Gastroesophageal sphincter (tissue), 3 donors: Measurements from ENCODE around the gene RAB6B.

ENCODE experiments used
- CTCF ChIP-seq, 4 experiments: fragments of 200-600 bp in 2 of 4; fragments of 450-650 bp in 2 of 4; sonication (generic) in 1 of 4; IDR thresholded peaks; one replicate each; pipeline ENCODE4 v1.5.1; 2017 to 2019; ENCODE audit warnings: antibody characterized with exemption in 4 of 4, mild to moderate bottlenecking in 2 of 4, moderate library complexity in 2 of 4
- EP300 ChIP-seq: sonication (generic); formaldehyde crosslinking; IDR thresholded peaks from one replicate; pipeline ENCODE4 v1.6.1; 2017; ENCODE audit warnings: antibody characterized with exemption, mild to moderate bottlenecking
- POLR2A ChIP-seq, 2 donors: fragments of 450-650 bp; IDR thresholded peaks; one replicate each; pipeline ENCODE4 v1.6.1; 2017; ENCODE audit warnings: antibody characterized with exemption in 2 of 2, mild to moderate bottlenecking in 2 of 2, moderate library complexity in 1 of 2
- POLR2AphosphoS5 ChIP-seq: sonication (generic); formaldehyde crosslinking; IDR thresholded peaks from one replicate; pipeline ENCODE4 v1.6.1; 2017; ENCODE audit warnings: antibody characterized with exemption

- TF ChIP-seq EP300 (no peak), CTCF (IDR thresholded peaks at IDR 0.05) (no peak), POLR2A (IDR thresholded peaks at IDR 0.05) (no peak), POLR2AphosphoS5 (no peak)
Observed at GRCh38 chr3:133850034-133850433, 45.6 kb downstream of the RAB6B start.
